Fibroblast of lung (primary cell): ENCODE results near the gene RAB1B.

ENCODE experiments used
- EZH2 ChIP-seq: IDR thresholded peaks from 2 replicates; pipeline ENCODE4 v1.5.1; 2012; ENCODE audit warnings: low read length, control low read depth, mild to moderate bottlenecking; ENCODE audit errors: missing control alignments
- TF ChIP-seq, protein P1 (sequence below), 2 donors: IDR thresholded peaks in 1 of 2; conservative IDR thresholded peaks in 1 of 2; 1 replicate in 1 of 2; 2 replicates in 1 of 2; pipeline ENCODE4 v1.5.1; 2011 to 2012; ENCODE audit warnings: low read length in 2 of 2, control low read depth in 1 of 2, inconsistent platforms in 1 of 2, low read depth in 1 of 2, mild to moderate bottlenecking in 1 of 2

DNA sequence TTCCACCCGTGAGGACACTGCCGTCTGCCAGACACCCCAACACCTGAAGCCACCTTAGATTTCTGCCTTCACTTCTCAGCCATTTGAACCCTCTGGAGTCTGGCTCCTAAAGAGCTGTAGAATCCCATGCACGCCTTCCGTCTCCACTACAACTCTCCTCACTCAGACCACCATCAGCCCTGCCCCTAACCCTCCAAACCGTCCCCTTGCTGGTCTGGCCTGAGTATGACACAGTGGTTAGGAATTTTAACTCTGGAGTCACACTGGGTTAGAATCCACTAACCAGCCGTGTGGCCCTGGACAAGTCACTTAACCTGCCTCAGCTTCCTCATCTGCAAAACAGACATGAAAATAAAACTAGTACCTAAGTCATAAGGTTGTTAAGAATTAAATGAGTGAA is 12.6 kb downstream of the RAB1B start:
- TF ChIP-seq, protein P1, sequence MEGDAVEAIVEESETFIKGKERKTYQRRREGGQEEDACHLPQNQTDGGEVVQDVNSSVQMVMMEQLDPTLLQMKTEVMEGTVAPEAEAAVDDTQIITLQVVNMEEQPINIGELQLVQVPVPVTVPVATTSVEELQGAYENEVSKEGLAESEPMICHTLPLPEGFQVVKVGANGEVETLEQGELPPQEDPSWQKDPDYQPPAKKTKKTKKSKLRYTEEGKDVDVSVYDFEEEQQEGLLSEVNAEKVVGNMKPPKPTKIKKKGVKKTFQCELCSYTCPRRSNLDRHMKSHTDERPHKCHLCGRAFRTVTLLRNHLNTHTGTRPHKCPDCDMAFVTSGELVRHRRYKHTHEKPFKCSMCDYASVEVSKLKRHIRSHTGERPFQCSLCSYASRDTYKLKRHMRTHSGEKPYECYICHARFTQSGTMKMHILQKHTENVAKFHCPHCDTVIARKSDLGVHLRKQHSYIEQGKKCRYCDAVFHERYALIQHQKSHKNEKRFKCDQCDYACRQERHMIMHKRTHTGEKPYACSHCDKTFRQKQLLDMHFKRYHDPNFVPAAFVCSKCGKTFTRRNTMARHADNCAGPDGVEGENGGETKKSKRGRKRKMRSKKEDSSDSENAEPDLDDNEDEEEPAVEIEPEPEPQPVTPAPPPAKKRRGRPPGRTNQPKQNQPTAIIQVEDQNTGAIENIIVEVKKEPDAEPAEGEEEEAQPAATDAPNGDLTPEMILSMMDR (conservative IDR thresholded peaks at IDR 0.05 in 1 of 2, IDR thresholded peaks at IDR 0.05 in 1 of 2; ENCODE audit: low read depth in 1 of 2, low read length in 2 of 2) = no peak
- no peak for TF ChIP-seq EZH2
